OCI-LY3 (cell line): ENCODE data around the gene IFT88.

ENCODE experiments used
- EZH2phosphoT487 ChIP-seq: fragments of 200-600 bp; shearing (Covaris generic); IDR thresholded peaks from 2 replicates; pipeline ENCODE4 v1.6.1; 2018; ENCODE audit warnings: antibody characterized with exemption, mixed run types, low read depth
- TF ChIP-seq, protein P1 (sequence below): fragments of 200-600, 300-600 bp; sonication (generic); IDR thresholded peaks from 2 replicates; pipeline ENCODE4 v1.5.1; 2014; ENCODE audit warnings: antibody characterized with exemption, low read length, low read depth

DNA sequence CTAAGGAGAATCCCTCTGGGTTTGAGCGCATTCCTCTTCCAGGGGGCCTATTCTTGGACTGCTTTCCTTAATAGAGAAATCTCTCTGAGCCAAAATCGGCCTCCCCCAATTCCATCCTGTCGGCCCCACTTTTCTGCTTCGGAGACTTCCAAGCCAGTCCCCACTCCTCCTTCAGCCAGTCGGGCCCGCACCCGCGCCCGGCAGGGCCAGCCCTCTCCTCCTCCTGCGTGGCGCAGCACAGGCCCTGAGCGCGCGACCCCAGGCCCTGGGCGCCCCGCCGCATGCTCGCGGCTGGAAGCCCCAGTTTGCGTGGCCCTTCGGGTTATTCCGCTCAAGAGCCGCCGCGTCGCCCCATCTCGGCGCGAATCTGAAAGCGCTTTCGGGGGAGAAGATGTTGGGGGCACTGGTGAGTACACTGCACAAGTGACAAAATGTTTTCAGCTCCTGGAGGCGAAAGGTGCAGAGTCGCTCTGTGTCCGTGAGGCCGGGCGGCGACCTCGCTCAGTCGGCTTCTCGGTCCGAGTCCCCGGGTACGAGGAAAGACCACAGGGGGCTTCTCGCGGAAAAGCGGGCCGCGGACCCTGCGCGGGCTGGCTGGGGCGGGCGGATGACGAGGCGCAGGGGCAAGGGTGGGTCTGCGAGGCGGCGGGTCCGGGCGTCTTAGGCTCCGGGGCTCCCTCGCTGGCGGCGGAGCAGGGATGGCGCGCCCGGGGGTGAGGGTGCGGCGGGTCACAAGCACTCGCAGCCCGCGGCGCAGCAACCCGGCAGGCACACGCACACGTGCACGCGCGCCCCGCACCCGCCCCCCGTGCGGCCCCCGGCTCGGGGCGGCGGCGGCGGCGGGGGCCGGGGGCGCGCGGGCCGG is 136.2 kb downstream of the IFT88 start, which contains the start of gene IL17D:
- TF ChIP-seq, protein P1, sequence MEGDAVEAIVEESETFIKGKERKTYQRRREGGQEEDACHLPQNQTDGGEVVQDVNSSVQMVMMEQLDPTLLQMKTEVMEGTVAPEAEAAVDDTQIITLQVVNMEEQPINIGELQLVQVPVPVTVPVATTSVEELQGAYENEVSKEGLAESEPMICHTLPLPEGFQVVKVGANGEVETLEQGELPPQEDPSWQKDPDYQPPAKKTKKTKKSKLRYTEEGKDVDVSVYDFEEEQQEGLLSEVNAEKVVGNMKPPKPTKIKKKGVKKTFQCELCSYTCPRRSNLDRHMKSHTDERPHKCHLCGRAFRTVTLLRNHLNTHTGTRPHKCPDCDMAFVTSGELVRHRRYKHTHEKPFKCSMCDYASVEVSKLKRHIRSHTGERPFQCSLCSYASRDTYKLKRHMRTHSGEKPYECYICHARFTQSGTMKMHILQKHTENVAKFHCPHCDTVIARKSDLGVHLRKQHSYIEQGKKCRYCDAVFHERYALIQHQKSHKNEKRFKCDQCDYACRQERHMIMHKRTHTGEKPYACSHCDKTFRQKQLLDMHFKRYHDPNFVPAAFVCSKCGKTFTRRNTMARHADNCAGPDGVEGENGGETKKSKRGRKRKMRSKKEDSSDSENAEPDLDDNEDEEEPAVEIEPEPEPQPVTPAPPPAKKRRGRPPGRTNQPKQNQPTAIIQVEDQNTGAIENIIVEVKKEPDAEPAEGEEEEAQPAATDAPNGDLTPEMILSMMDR, result no peak
- no peak for TF ChIP-seq EZH2phosphoT487
